NCI-H2107 treated with DMSO at 0.1 percent for 48 hours (cell line): Measurements from ENCODE around the gene ZNRF3.
"Not testable (repeated sequence)": the region's sequence is repeated elsewhere in the genome, so short reads cannot be mapped to it uniquely, and the experiment has no call there.

Experiments used
- DNase-seq: peaks from one replicate; lab custom pipeline; 2025; ENCODE audit not compliant: unreplicated experiment; lab: John Stamatoyannopoulos, UW

The ZNRF3 gene

DNA sequence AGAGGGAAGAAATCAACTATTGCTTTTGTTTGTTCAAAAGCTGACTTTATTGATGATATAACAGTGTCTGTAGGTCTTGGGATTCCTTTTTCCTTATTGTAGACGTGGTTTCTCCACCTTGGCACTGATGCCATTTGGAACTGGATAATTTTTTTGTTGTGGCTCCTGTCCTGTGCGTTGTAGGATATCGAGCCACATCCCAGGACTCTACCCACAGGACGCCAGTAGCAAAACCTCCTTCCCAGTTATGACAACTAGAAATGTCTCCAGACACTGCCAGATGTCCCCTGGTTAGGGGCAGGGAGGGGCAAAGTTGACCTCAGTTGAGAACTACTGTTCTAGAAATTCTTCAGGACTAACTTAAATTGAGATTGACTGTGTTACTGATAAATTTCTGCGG, 45.8 kb downstream of the ZNRF3 start:
- no peak for DNase-seq

GRCh38 chr22:28930357-28931007, 47.1 kb downstream of the ZNRF3 start:
- DNase-seq: no peak

DNA sequence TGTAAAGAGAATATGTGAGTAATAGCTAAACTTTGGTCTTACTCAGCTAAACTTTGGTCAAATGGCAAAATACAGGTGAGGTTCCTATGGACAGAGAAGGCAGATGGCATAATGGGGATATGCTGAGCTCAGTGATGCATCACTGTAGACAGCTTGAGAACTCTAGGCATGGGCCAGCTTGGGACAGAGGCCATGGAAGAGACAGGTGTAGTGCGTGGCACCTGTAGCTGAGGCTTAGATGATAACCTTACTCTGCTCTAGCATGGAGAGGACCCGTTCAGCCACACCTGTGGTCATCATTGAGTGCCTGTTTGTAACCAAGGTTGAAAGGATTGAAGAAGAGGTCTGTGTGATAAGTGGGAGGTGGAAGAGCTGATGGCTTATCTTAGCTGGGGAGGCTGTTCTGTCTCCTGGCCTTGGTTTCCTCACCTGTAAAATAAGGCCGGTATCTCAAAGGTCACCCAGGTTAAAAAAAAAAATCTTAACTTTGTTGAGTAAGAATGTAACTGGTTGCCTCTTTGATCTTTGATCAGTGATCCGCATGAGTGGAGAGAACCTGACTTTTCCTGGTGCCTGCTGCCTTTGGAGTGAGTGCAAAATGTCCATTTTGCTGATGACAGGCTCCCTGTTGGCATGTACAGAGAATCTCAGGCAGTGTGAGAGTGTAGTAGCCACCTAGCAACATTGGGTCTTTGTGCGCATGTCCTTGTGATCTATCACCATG, 48.6 kb downstream of the ZNRF3 start:
- DNase-seq: no peak

GRCh38 chr22:28933321-28933720, 49.9 kb downstream of the ZNRF3 start:
- DNase-seq: no peak

DNA sequence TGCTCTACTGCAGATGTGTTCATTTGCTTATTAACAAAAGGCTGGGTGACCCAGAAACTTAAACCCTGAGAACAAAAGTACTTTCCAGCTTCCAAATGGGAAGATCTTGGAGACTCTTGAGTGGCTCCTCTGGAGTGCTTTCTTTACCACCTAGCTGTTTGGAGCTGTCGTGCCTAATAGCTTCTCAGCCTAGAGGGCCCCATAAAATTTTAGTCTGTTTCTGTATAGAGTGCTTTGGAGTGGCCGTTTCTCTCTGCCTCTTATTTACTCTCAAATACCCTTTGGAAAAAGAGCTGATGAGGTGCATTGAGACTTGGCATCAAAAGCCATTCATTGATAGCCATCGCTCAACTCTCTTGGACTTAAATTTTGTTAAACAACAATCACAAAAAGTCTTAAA, 50.7 kb downstream of the ZNRF3 start:
- peak; percentile 34 for DNase-seq

DNA sequence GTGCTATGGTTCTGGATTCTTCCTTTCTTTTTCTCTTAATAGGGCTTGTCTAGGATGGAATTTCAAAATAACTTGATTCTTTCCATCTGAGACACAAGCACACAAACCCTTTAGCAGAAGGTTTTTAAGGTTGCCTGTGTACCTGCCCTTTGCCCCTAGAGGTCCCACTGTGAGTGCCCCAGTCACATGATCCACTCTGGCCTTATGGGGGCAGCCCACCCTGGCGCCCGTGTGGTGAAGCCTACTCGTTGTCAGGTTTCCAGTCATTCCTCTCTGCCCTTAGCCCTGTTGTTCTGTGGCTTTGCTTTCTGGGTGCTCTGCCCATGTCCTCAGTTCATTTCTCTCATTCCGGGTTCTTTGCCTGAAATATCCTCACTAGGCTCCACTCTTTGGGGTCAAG, 51.8 kb downstream of the ZNRF3 start:
- no peak for DNase-seq

DNA sequence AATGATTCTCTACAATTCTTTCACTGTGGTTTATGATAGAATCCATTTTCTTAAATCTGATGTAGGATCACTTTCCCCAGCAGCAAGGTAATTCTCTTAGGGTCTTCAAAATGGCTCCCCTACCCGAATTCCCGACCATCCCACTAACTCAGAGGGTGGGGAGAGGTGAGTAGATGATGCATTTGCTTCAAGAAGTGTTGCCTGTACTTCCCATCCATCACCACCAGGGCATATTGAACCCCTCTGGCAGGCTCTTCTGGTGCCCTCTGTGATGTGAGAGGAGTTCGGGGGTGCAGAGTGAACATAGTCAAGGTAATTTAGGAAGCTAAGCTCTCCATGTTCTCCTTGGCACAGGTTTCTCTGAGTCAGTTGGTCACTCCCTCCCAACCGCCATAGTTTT, 52.3 kb downstream of the ZNRF3 start:
- no peak for DNase-seq

- no peak for DNase-seq
These were observed 52.8 kb downstream of the ZNRF3 start for GRCh38 chr22:28936200-28936599.

- DNase-seq: no peak
These were observed 54.0 kb downstream of the ZNRF3 start for GRCh38 chr22:28937206-28938025.

DNA sequence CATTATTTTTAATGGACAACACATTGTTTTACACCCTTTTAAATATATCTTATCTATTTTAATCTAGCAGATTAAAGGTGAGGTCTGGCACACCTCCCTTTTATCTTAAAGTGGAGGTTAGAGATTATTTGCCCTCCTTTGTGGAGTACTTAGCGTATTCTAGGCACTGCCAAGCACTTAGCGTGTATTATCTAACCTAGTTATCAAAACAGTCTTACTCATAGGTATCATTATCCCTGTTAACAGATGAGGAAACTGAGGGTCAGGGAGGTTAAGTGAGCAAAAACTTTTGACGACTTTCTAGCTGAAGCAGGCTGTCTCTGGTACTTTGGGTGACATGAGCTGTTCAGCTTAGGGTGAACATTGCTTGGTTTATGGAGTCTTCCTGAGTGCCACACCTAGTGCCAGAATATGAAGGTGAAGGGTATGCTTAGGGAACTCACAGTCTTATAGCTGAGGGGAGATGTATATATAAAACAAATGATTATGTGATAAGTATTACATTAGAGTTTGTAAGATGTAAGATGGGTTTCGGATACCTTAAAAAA, 55.0 kb downstream of the ZNRF3 start:
- no peak for DNase-seq

DNA sequence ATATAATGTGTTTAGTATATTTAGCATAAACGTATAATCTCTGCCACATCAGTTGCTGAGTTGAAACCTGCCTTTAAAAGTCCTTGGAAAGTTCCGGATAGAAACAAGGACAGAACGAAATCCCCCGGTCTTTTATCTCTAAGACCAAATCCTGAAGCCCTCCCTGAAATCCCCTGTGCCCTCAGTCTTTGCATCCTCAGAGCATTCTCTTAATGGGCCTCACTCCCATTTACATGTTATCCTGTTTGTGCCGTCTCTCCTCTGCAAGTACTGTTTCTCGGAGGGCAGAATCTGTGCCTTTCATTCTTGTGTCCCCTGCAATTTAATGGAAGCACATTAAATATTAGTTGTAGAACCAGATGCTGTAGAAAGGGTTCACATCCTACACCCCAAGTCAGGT, 56.0 kb downstream of the ZNRF3 start:
- no peak for DNase-seq

GRCh38 chr22:28939932-28940331, 56.6 kb downstream of the ZNRF3 start:
- DNase-seq: no peak

DNA sequence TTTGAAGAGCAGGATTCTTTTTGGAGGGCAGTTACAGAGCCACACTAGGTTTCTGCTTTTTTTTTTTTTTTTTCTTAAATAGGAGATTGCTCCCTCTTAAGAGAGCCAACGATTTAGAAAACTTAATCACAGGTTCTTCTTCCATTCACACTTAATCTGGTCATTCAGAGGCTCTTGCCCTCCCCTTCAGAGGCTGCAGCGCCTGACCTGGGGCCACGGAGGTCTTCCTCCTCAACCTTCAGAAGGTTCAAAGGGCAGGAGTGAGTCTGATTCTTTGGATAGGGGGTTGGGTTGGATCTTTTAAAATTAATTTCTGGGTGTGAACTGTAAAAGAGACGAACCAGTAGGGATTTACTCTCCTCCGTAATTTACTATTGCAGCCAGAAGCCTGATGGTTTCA, 57.1 kb downstream of the ZNRF3 start:
- no peak for DNase-seq

GRCh38 chr22:28942333-28942732, 59.0 kb downstream of the ZNRF3 start:
- DNase-seq: no peak

- DNase-seq: no peak
These were observed 59.6 kb downstream of the ZNRF3 start for GRCh38 chr22:28942801-28943500.

DNA sequence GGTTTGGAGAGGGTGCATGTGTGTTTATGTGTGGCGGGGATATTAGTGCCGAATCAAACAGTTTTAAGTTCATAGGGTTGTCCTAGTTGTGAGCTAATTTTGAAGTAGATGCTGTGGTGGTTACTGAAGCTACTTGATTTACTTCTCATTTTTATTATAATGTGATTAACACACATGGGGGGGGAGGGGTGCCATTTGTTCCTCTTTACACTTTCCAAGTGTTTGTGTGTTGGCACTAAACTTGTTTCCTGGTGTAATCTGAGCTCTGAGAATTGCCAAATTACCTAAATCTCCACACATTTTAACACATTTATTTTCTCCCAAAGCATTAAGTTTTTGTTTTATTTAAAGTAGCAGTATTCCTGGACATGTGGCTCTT, 60.1 kb downstream of the ZNRF3 start:
- no peak for DNase-seq

- no peak for DNase-seq
These were observed 63.8 kb downstream of the ZNRF3 start for GRCh38 chr22:28947125-28947524.

GRCh38 chr22:28948424-28948823, 65.1 kb downstream of the ZNRF3 start:
- DNase-seq: no peak

DNA sequence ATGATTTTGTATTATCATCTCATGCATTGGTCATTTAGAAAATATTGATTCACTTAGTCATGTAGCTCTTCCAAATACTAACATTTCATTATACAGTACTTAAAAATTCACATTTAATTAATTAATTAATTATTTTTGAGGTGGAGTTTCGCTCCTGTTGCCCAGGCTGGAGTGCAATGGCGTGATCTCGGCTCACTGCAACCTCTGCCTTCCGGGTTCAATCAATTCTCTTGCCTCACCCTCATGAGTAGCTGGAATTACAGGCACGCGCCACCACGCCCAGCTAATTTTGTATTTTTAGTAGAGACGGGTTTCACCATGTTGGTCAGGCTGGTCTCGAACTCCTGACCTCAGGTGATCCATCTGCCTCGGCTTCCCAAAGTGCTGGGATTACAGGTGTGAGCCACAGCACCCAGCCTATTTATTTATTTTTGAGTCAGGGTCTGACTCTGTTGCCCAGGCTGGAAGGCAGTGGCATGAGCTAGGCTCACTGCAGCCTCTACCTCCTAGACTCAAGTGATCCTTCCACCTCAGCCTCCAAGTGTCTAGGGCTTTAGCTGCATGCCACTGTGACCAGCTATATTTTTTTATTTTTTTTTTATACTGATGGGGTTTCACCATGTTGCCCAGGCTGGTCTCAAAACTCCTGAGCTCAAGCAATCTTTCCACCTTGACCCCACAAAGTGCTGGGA, 65.6 kb downstream of the ZNRF3 start:
- DNase-seq: not testable (repeated sequence)

- DNase-seq: no peak
These were observed 66.4 kb downstream of the ZNRF3 start for GRCh38 chr22:28949788-28950187.
